ENCODE results near the gene TDRD12.
"Not testable (repeated sequence)": the region's sequence is repeated elsewhere in the genome, so short reads cannot be mapped to it uniquely, and the experiment has no call there.

The TDRD12 gene

DNA sequence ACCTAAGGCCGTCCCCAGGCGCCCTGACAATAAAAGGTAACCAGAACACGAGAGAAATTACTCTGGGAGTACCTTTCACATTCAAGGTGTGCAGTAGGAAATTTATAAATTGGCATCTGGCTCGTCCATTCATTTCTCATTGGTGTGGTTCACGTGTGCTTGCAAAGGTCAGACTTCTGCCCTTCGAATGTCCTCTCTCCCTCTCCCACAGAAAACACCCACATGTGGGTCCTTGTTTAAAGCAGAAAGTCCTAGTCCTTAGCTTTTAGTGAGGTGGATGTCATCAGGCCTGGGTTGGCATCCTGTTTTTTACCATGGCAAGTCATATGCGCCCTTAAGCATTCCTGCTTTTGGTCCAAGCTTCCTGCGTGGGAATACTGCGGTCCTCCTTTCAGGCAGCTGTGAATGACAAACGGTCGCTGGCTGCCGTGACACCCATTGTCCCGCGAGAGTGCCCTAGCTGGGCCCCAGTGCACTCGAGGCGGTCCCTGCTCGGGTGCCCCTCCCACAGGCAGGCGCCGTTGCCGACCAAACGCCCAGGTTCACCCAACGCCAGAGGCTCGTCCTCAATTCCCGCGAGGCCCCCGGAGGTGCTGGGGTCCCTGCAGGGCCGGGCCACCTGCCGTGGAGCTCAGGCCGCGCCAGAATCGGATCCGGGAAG is 28.1 kb upstream of the TDRD12 start, which contains the start of gene NUDT19:
TSS of gene NUDT19 (plus strand) at position 531 of the 661 bp plus-strand sequence. CDS start 140 bp downstream, outside the sequence.
- no peak for TF ChIP-seq CTCF (IDR thresholded peaks at IDR 0.05)
- Histone ChIP-seq H3K27me3 (no peaks in the 10 kb centered on the region), H3K27ac (peak within 1 kb of the TSS; percentile 88), H3K4me1 (ENCODE audit: control insufficient read depth in 1 of 2, insufficient read depth in 1 of 2, low read depth in 1 of 2, low read length in 1 of 2) (peaks cover 52 to 65% of the 10 kb centered on the region in 2 experiments), H3K36me3 (peaks cover 6% of the 10 kb centered on the region), H3K9me3 (no peaks in the 10 kb centered on the region), H3K4me3 (ENCODE audit: low read depth in 1 of 2, low read length in 1 of 2) (peak within 1 kb of the TSS; percentile 73 to 76)

- Histone ChIP-seq H3K4me1 (ENCODE audit: control insufficient read depth in 1 of 2, insufficient read depth in 1 of 2, low read depth in 1 of 2, low read length in 1 of 2) (peaks cover 59 to 72% of the 10 kb centered on the region in 2 experiments), H3K4me3 (ENCODE audit: low read depth in 1 of 2, low read length in 1 of 2) (peak overlapping the region; percentile 73 to 76), H3K27ac (peak overlapping the region; percentile 88), H3K36me3 (no peaks in the 10 kb centered on the region), H3K27me3 (no peaks in the 10 kb centered on the region), H3K9me3 (no peaks in the 10 kb centered on the region)
- TF ChIP-seq CTCF (IDR thresholded peaks at IDR 0.05) = no peak
Observed at GRCh38 chr19:32691952-32692726, 27.4 kb upstream of the TDRD12 start.

- TF ChIP-seq CTCF (IDR thresholded peaks at IDR 0.05) = no peak
- H3K27me3 ChIP-seq = no peaks in the 10 kb centered on the region
- peaks cover 64 to 77% of the 10 kb centered on the region in 2 experiments for H3K4me1 ChIP-seq (ENCODE audit: control insufficient read depth in 1 of 2, insufficient read depth in 1 of 2, low read depth in 1 of 2, low read length in 1 of 2)
- no peaks in the 10 kb centered on the region for H3K36me3 ChIP-seq
- no peaks in the 10 kb centered on the region for H3K9me3 ChIP-seq
- H3K27ac ChIP-seq = peak overlapping the region; percentile 88
- H3K4me3 ChIP-seq (ENCODE audit: low read depth in 1 of 2, low read length in 1 of 2) = peak overlapping the region; percentile 73 to 76
Observed at GRCh38 chr19:32692727-32693061, 26.9 kb upstream of the TDRD12 start.

DNA sequence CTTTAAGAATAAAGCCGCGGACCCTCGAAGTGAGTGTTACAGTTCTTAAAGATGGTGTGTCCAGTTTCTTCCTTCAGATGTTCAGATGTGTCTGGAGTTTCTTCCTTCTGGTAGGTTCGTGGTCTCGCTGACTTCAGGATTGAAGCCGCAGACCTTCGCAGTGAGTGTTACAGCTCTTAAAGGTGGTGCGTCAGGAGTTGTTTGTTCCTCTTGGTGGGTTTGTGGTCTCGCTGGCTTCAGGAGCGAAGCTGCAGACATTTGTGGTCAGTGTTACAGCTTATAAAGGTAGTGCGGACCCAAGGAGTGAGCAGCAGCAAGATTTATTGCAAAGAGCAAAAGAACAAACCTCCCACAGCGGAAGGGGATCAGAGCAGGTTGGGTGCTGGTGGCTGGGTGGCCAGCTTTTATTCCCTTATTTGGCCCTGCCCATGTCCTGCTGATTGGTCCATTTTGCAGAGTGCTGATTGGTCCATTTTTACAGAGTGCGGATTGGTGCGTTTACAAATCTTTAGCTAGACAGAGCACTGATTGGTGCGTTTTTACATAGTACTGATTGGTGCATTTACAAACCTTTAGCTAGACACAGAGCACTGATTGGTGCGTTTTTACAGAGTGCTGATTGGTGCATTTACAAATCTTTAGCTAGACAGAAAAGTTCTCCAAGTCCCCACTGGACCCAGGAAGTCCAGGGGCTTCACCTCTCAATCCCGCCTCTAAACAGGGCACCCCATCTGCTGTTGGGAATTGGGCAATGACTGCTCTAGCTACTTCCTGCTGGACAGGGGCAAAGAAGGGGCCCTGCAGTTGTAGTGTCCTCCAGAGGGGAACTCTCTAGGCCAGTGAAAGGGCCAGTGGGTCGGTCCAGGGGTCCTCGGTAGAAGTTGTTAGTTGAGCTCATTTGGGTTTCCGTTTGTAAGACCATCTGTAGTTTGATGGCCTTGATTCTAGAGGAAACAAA is 26.1 kb upstream of the TDRD12 start:
- not testable (repeated sequence) for H3K9me3 ChIP-seq, H3K36me3 ChIP-seq, H3K27me3 ChIP-seq
- peak overlapping the region; percentile 88 for H3K27ac ChIP-seq
- peak overlapping the region; percentile 73 to 76 for H3K4me3 ChIP-seq (ENCODE audit: low read depth in 1 of 2, low read length in 1 of 2)
- H3K4me1 ChIP-seq (ENCODE audit: control insufficient read depth in 1 of 2, insufficient read depth in 1 of 2, low read depth in 1 of 2, low read length in 1 of 2) = peaks cover 72 to 85% of the 10 kb centered on the region in 2 experiments

GRCh38 chr19:32694316-32694715 is 25.3 kb upstream of the TDRD12 start:
- H3K4me3 ChIP-seq (ENCODE audit: low read depth in 1 of 2, low read length in 1 of 2) = not testable (repeated sequence)

GRCh38 chr19:32694851-32695250 is 24.7 kb upstream of the TDRD12 start:
- not testable (repeated sequence) for H3K36me3 ChIP-seq; H3K9me3 ChIP-seq; H3K27me3 ChIP-seq; H3K4me3 ChIP-seq (ENCODE audit: low read depth in 1 of 2, low read length in 1 of 2)
- peaks cover 80 to 94% of the 10 kb centered on the region in 2 experiments for H3K4me1 ChIP-seq (ENCODE audit: control insufficient read depth in 1 of 2, insufficient read depth in 1 of 2, low read depth in 1 of 2, low read length in 1 of 2)
- H3K27ac ChIP-seq = peak overlapping the region; percentile 88

More at GRCh38 chr19:32694316-32694715, 25.3 kb upstream of the TDRD12 start:
- Histone ChIP-seq H3K4me1 (ENCODE audit: control insufficient read depth in 1 of 2, insufficient read depth in 1 of 2, low read depth in 1 of 2, low read length in 1 of 2) (peaks cover 80 to 94% of the 10 kb centered on the region in 2 experiments), H3K27ac (peak overlapping the region; percentile 88)
- H3K36me3 ChIP-seq, H3K27me3 ChIP-seq, H3K9me3 ChIP-seq: not testable (repeated sequence)

GRCh38 chr19:32695506-32695905 is 24.1 kb upstream of the TDRD12 start:
- not testable (repeated sequence) for H3K36me3 ChIP-seq; H3K27me3 ChIP-seq; H3K9me3 ChIP-seq; H3K4me3 ChIP-seq (ENCODE audit: low read depth in 1 of 2, low read length in 1 of 2)
- peak overlapping the region; percentile 88 for H3K27ac ChIP-seq
- H3K4me1 ChIP-seq (ENCODE audit: control insufficient read depth in 1 of 2, insufficient read depth in 1 of 2, low read depth in 1 of 2, low read length in 1 of 2) = peaks cover 81 to 87% of the 10 kb centered on the region in 2 experiments

- Histone ChIP-seq H3K27ac (peak overlapping the region; percentile 88), H3K4me1 (ENCODE audit: control insufficient read depth in 1 of 2, insufficient read depth in 1 of 2, low read depth in 1 of 2, low read length in 1 of 2) (peaks cover 82 to 85% of the 10 kb centered on the region in 2 experiments)
- H3K4me3 ChIP-seq (ENCODE audit: low read depth in 1 of 2, low read length in 1 of 2); H3K9me3 ChIP-seq; H3K36me3 ChIP-seq; H3K27me3 ChIP-seq: not testable (repeated sequence)
Observed at GRCh38 chr19:32696771-32697170, 22.8 kb upstream of the TDRD12 start.

GRCh38 chr19:32700129-32700528 is 19.4 kb upstream of the TDRD12 start:
- H3K9me3 ChIP-seq; H3K27ac ChIP-seq; H3K36me3 ChIP-seq; H3K27me3 ChIP-seq; H3K4me3 ChIP-seq (ENCODE audit: low read depth in 1 of 2, low read length in 1 of 2): not testable (repeated sequence)
- peaks cover 54 to 57% of the 10 kb centered on the region in 2 experiments for H3K4me1 ChIP-seq (ENCODE audit: control insufficient read depth in 1 of 2, insufficient read depth in 1 of 2, low read depth in 1 of 2, low read length in 1 of 2)
